ENCODE data around the gene ALS2CL.

Gene ALS2CL

DNA sequence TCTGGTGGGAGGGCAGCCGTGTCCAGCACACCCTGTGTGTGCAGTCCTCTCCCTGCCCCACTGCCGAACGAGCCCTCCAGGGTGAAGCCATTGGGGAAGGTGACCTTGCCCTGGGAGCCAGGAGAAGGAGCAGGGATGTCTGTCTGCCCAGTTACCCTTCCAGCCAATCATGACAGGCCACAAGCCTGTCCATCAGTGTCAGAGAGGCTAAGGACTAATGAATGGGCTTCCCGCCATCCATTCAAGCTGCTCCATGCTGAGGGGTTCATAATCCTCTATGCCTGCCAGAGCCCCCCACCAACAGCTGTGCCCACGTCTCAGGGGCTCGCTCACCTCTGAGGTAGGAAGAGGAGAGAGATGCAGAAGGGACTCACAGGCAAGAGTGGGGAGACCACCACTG, 15.2 kb downstream of the ALS2CL start:
- no peak for DNase-seq (ENCODE audit: low spot score)

DNA sequence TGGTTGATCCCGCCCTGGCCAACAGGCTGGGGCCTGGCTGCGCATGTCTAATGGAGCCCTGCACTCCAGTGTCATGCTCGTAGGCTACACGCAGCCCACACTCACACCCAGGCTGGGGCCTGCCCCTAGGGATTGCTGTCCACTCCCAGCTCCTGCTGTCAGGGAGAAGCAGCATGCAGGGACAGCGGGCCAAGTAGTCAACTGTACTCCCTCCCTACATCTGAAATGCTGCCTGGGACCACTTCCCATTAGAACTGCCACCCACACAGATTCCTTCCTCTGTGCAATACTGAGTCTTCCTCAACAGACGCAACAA, 16.1 kb downstream of the ALS2CL start:
- DNase-seq (ENCODE audit: low spot score): no peak

DNA sequence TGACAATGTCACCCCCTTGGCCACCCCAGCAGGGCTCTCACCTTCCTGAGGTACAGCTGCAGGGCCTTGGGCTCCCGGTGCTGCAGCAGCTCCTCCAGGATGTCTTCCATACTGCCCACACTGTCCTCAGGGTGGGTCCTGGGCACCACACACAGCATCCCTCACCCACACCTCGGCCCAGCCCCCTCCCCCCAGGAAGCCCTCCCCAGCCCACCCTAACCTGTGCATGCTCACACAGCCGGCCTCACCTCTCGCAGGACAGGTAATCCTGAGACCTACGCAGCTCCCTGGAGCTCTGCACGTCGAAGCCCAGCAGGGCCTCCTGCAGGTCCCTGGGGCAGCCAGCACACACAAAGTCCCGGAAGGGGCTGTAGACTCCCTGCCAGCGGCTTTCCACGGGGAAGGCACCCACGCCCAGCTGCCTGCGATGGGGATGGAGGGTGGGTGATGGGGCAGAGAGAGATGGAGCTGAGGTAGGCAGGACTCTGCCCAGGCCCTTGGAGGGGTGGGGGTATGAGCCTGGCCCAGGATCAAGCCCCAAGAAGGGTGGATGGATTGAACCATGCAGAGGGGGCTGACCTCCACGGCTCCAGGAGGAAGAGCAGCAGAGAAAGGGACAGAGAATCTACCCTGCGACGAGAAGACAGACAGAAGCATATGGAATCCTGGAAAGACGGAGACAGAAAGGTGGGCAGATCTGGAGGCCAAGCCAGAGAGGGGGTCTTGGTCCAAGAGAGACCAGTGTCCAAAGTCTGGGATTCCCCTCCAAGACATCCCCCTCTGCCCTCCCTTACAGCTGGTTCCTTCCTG, 16.7 kb downstream of the ALS2CL start:
- DNase-seq (ENCODE audit: low spot score): no peak

DNA sequence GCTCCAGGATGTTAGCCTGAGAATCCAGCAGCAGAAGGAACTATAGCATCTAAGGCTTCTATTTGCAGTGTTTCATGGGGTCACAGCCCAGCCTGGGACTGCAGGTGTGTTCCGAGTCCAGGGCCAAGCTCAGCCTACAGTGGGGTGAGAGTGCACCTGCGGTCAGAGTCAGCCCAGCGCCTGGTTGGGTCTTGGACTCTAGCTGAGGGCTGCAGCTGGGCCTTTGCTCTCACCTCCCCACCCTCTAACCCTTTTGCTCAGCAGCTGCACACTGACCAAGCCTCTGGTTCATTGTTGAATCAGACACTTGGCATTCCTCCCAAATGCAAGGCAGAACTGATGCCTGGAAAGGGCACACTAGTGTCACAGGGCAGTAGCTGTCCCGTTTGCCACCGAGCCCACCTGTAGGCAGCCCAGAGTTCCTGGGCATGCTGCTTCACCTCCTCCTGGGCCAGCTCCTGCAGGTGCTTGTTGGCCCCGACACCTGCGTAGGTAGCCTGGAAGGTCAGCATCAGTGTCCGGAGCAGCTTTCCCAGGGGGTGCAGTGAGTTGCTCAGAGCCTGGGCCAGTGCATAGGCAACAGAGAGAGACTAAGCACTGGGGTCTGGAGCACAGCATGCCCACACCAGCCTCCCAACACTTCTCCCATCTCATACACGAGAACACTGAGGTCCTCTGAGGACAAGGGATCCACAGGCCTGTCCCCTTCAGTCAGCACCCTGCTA, 17.5 kb downstream of the ALS2CL start:
- DNase-seq (ENCODE audit: low spot score): no peak

DNA sequence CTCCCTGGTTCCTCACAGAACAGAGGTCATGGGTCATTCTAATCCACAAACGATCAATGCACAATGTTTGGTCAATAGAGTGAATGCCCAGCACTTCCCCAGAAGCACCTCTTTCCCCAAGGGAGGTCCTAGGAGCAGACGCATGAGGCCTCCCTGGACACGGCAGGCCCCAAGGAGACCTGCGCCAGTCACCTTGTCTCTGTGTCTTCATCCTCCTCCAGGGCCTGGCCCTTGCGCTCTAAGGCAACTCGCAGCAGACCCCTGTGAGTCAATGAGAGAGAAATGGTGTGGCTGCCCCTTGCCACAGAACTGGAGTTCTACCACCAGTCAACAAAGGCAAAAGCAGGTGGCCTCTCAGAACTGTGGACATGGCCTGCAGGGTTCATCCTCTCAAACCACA, 18.1 kb downstream of the ALS2CL start:
- DNase-seq (ENCODE audit: low spot score): no peak

DNA sequence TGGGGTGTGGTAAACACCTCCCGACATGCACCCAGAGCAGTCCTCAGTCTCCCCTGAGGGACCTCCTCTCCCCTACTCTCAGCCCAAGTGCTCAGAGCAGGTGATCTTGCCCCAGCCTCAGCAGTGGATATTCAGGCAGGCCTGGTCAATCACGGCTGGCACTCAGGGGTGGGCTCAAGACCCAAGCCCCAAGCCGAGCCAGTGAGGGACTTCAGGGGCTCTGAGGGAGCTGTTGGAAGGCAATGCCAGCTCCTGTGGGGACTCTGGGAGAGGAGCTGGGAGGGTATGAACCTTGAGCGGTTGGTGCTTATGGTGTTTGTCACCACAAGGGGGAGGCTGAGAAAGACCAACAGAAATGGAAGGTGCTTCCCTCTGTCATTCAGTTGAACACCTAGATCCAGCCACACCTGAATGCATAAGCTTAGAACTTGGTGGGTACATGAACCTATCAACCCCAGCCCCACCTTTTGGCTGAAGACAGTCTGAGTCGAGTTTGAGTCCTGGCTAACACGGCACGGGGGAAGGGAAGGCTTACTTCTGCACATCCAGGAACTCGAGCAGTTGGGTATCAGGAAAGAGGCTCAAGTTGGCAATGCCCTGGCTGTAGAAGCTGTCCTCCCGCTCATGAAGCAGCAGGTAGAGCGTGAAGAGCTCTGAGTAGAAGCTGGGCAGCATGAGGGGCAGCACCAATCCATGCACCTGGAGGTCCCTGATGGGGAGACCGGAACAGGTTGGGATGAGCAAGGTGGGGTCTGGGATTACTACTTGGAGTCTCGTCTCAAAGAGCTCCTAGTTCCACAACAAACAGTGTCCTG, 19.2 kb downstream of the ALS2CL start:
- no peak for DNase-seq (ENCODE audit: low spot score)

DNA sequence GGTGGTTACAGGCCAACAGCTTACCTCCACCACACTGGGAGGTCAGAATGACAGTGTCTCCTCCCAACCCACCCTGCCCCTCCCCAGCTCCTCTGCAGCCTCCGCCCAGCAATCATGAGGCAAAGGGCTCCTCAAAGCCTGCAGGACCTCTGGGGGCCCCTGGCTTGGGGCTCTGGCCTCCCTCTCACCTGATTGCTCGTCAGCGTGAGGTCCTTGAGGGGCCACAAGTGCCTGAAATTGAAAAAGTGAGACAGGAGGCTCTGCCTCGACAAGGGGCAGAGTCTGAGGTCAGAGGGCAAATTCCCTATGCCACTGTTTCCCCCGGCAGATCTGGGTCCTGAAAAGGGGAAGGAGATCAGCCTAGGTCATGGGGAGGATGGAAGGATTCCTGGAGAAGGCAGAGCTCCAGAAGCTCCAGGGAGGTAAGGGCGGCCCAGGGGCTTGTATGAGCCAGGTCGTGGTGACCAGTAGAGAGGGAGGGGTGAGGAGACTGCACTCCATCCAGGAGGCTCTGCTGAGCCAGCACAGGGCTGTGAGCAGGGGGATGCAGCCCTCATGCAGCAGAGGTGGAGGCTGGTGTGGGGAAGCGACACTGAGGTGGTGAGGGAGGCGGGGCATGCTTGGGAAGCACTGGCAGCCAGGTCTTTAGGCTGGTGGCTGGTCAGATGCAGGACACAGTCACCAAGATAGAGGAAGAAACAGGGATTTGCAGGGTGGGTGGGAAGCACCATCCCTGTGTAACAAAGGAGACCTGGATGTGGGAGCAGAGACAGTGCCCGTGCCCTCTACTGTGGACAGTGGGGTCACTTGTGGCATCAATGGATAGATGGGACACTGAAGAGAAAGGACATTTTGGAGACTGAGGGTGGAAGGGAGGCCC, 20.1 kb downstream of the ALS2CL start:
- DNase-seq (ENCODE audit: low spot score): no peak

DNA sequence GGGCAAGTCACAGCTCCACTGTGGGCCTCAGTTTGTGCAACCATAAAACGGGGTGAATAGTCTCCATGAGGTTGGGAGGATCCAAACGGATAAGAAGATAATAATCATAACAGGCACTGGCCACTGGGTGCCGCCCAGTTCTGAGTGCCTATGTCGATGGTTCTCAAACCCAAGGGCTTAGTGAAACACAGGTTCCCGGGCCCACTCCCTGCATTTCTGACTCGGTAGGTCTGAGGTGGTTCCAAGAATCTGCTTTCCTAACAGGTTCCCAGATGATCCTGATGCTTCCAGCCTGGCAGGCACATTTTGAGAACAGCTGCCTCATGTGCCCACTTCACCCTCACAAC, 21.2 kb downstream of the ALS2CL start:
- DNase-seq (ENCODE audit: low spot score): no peak

DNA sequence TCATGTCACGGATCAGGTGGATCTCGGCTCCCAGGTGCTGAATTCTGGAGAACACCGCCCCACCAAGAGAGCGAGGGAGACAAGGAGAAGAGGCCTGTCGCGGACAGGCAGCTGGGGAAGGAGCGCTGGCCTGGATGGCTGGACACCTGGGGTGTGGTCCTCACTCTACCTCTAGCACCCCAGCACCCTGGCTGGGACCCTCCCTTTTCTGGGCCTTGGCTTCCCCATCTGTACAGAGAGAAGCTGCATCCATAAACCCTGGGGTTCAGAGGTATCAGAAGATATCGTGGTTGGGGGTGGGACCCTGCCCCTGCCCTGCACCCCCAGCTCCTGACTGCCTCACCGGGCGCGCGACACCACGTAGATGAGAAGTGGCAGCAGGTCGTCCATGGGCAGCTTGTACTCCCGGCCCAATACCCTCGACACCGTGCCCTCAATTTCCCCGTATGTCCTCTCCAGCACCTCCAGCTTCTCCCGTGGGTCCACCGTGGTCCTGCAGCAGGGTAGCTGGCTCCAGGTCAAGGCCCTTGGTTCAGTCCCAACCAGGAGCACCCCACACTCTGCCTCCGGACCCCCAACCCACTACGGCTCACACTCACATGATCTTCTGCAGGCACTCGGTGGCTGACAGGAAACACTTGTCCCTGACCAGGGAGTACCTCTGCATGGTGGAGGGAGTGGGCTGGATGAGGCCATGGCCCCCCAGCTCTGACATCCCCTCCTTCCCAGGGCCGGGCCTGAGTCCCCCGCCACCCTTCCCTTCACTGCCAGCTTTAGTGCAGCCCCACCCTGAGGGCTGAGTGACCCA, 21.7 kb downstream of the ALS2CL start:
- DNase-seq (ENCODE audit: low spot score): no peak

DNA sequence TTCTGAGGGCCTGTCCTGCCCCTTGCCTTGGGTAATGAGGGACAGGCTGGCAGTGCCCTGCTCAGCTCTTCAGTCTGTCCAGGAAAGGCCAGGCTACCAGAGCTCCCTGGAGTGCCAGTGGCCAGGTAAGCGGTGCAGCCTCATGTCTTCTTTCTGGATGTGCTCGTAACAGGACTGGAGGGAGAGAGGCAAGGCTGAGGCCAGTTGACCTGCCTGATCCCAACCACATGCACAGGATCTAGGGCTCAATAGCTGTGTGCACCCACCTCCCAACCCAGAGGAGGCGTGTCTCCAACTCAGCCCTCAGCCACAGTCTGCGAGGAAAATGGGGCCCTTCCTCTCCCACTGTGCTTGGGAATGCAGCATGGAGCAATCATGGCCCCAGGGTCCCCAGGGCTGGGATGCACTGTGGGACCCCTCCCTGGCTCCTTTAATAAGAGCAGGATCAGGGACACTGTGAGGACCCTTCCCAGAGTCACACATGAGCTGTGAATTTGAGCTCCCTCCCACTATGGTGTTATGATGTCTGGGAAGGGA, 22.5 kb downstream of the ALS2CL start:
- no peak for DNase-seq (ENCODE audit: low spot score)

DNA sequence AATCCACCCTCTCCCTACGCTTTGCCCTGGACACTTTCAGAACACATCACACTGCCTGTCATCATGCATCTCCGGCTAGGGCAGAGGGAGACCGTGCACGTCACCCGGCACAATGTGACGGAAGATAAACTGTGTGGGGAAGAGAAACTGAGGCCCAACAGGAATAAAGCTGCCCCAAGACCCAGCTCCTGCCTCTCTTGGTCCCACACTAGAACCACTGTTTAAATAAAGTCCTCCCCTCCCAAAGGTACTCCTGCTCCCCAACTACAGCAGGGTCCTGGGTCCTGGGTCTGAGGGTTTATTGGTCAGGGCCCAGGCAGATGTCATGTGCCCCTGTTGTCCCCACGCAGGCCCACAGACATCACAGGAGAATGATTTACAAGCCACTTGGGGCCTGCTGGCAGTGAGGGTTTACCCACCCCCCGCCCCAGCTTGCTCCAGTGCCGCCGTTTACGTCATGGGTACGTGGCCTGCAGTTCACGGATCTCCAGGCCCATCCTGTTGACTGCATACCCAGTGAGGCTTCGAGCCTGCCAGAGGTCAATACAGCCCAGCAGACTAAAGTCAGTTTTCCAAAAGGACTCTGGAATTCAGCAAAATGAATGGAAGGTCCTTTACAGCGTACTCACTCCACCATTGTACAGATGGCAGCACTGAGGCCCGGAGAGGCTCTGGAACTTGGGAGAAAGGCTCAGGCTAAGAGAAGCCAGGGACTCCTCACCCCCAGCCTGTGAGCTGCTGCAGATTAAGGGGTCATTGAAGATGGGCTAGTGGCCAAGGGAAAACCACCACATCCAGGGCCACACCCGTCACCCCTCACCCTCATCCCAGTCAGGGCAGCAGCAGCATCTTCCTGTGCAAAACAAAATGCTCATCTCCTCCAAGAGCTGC, 23.2 kb downstream of the ALS2CL start:
- no peak for DNase-seq (ENCODE audit: low spot score)

DNA sequence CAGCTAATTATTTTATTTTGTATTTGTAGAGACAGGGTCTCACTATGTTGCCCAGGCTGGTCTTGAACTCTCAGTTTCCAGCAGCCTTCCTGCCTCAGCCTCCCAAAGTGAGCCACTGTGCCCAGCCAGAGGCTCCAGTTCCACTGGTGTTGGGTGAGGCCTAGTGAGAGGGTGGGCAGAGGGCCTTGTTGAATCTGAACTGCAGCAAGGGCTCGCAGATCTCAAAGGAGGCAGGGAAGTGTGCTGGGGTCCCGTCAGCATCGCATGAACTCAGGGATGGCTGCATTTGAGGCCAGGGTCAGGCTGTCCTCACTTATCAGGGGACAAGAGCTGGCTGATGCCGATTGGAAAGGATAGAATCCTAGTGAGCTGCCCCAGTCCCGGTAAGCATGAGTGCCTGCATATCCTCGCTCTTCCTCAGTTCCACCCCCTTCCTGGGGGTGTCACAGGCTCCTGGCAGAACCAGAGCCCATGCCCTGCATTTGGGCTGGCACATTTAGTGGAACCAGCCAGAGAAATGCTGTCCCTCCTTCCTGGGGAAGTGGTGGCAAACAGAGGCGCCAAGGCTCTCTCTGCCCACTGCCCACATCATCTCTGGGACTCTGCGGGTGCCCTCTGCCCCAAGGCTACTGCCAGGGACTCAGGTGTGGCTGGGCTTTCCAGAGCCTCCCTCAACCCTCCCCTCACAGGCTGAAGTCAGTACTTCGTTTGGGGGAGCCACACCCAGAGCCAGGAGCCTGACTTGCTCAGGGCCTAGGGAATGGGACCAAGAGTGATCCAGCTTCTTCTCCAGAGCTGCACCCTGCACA, 24.1 kb downstream of the ALS2CL start:
- DNase-seq (ENCODE audit: low spot score): no peak

DNA sequence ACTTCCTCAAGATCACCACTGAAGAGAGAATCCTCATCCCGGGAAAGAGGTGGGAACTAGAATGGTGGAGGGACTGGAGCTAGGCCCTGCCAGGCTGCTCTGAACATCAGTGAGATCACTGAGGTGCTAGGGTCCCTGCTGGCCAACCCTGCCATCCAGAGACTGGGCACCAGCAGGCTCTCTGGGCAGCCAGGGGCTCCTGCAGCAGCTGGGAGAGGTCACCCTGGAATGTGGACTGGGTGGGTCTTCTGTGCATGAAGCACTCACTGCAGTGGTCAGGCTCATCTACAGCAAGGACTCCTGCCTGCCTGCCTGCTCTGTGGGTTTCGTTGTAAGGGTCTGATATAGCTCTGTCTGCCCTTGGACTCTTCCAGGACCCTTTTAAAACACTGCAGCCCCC, 24.9 kb downstream of the ALS2CL start:
- no peak for DNase-seq (ENCODE audit: low spot score)

DNA sequence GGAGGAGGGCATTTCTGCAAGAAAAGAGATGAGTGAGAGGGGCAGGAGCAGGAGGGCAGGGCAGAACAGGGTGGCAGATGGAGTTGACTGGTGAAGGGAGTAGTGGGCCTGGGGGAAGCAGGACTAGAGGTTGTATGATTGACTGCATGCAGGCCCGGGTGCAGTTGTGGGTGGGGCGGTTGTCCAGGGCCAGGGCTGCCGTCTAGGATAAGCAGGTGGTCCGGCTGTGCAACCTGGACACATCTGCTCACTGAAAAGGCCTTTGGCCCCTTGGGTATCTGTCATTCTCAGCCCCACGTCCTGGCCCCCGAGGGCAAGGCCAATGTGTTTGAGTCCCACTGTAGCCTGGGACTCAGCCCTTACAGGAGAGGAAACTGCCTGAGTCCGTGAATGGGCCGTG, 25.4 kb downstream of the ALS2CL start:
- DNase-seq (ENCODE audit: low spot score): no peak

DNA sequence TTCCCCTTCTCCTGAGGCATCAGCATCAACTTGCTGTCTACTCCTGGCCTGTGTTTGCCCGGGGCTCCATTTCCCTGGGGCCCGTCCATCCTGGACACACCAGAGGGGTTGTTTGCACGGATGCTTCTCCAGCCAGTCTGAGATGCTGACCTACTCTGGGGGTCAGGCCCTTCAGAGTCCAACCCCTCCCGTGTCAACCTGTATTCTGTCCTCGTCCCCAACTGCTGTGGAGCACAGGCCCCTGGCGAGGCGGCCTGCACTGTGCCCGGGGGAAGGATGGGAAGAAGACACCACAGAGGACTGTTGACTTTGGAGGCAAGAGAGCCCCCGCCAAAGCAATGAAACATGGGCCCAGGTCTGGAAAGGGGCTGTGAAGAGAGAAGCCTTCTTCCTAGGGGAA, 25.8 kb downstream of the ALS2CL start:
- no peak for DNase-seq (ENCODE audit: low spot score)

DNA sequence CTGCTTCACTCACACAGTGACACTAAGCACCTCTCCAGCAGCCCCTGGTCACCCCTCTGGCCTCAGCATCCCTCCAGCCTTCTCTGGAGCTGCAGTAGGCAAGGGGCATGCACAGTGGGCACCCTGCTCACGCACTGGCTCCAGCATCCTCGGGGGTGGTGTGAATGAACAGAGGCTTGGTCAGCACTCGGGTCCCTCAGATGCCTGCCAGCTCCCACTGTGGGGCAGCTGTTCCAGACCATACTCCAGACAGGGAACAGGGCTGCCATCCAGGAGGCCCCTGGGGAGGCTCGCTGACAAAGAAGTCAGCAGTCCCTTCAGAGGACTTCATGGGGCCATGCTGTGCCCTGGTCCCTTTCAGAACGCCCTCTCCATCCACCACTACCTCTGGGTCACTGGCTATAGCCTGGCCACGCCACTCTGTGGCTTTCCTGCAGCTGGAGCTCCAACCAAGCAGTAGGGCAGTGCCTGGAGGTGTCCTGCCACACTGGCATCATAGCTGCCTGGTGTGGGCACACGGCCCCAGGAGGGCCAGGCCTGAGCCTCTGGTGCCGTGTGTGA, 26.3 kb downstream of the ALS2CL start:
- DNase-seq (ENCODE audit: low spot score): no peak

DNA sequence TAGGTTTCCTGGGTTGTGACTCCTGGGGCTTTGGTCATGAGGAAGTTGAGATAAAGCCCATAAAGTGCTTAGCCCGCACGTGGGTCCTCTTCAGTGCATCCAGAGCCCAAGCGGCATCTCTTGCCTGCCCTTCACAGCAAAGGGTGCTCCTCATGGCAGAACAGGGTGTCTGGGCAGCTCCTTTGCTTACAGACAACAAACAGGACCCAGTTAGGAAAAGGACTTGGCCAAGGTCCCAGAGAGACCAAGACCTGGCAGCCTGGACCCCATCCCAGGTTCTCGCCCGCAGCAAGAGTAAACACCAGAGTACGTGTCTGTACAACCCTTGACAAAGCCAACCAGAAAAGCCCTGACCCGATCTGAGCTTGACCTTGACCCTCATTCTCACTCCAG, 27.0 kb downstream of the ALS2CL start:
- no peak for DNase-seq (ENCODE audit: low spot score)

DNA sequence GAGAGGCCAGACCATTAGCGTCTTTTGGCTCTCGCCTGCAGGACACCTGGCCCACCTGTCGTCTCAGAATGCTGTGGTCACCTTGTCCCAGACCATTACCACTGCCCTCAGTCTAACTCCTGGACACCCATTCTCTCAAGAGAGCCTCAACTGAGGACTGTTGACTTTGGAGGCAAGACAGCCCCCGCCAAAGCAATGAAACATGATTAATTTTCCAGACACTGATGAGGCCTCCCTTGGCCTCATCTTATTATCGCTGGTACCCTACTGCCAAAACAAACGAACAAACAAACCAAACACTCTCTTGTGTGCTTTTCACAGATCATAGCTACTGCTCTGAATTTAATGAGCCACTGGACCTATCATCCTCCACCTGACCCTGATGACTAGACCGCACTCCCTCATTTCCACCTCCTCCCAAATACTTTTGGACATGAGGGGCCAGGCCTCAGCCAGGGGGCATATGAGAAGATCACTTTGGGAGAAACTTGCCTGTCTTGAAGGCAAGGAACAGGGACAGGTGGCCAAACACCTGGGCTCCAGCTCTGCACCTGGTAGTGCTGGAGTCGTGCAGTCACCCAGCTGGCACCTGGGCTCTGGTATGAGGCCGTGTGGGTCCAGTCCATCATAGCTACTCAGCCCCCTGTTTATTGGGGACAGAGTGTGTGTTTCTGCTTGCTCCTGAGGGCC, 27.6 kb downstream of the ALS2CL start:
- no peak for DNase-seq (ENCODE audit: low spot score)

Data from D341Med (cell line).